HepG2 (cell line): ENCODE results near the gene ACSM3. TPM values are rescaled to one million over a fixed set of nuclear protein-coding genes. Genes with fewer than 3 reads are reported as not detected.

Experiments used
- BRD4 ChIP-seq: sonication (generic); formaldehyde crosslinking; IDR thresholded peaks from 2 replicates; pipeline ENCODE4 v1.4.0; 2020; ENCODE audit warnings: missing genetic modification reagents
- CHD2 ChIP-seq: IDR thresholded peaks from 2 replicates; pipeline ENCODE4 v1.6.1; 2011; ENCODE audit warnings: low read depth, low read length, improper control_type of control experiment
- HDAC2 ChIP-seq: sonication (generic); formaldehyde crosslinking; IDR thresholded peaks from 2 replicates; pipeline ENCODE4 v1.4.0; 2020; ENCODE audit warnings: missing genetic modification reagents
- HNRNPL ChIP-seq: fragments of 200-400 bp; formaldehyde crosslinking; IDR thresholded peaks from 2 replicates; pipeline ENCODE4 v1.6.1; 2017; ENCODE audit warnings: mild to moderate bottlenecking, low read depth, low read length
- HNRNPUL1 ChIP-seq: fragments of 200-400 bp; formaldehyde crosslinking; IDR thresholded peaks from 2 replicates; pipeline ENCODE4 v1.6.1; 2017; ENCODE audit warnings: low read depth, mild to moderate bottlenecking, low read length, moderate library complexity
- KDM2A ChIP-seq: sonication (generic); formaldehyde crosslinking; IDR thresholded peaks from 2 replicates; pipeline ENCODE4 v1.4.0; 2020; ENCODE audit warnings: low read depth, missing genetic modification reagents, borderline replicate concordance
- MTA1 ChIP-seq: sonication (generic); formaldehyde crosslinking; IDR thresholded peaks from 2 replicates; pipeline ENCODE4 v1.4.0; 2020; ENCODE audit warnings: missing genetic modification reagents, mild to moderate bottlenecking, borderline replicate concordance
- NKX3-1 ChIP-seq: sonication (generic); formaldehyde crosslinking; IDR thresholded peaks from 2 replicates; pipeline ENCODE4 v1.5.0; 2020; ENCODE audit warnings: missing genetic modification reagents
- REL ChIP-seq: sonication (generic); formaldehyde crosslinking; conservative IDR thresholded peaks from 2 replicates; pipeline ENCODE4 v1.8.0; 2022; ENCODE audit warnings: mild to moderate bottlenecking, missing genetic modification reagents, moderate library complexity
- SIN3A ChIP-seq: IDR thresholded peaks from 2 replicates; pipeline ENCODE4 v1.6.1; 2011; ENCODE audit warnings: low read depth, mild to moderate bottlenecking, control low read depth, low read length, borderline replicate concordance
- YEATS4 ChIP-seq: sonication (generic); formaldehyde crosslinking; IDR thresholded peaks from 2 replicates; pipeline ENCODE4 v1.4.0; 2020; ENCODE audit warnings: missing genetic modification reagents, borderline replicate concordance
- ZBTB38 ChIP-seq: sonication (generic); formaldehyde crosslinking; IDR thresholded peaks from 2 replicates; pipeline ENCODE4 v1.5.1; 2020; ENCODE audit warnings: mild to moderate bottlenecking, missing genetic modification reagents
- ZNF331 ChIP-seq: sonication (generic); formaldehyde crosslinking; IDR thresholded peaks from 2 replicates; pipeline ENCODE4 v1.4.0; 2020; ENCODE audit warnings: missing genetic modification reagents
- ZNF337 ChIP-seq: sonication (generic); formaldehyde crosslinking; IDR thresholded peaks from 2 replicates; pipeline ENCODE4 v1.5.1; 2020; ENCODE audit warnings: missing genetic modification reagents, low read depth, mild to moderate bottlenecking, borderline replicate concordance
- ZNF501 ChIP-seq: sonication (generic); formaldehyde crosslinking; IDR thresholded peaks from 2 replicates; pipeline ENCODE4 v1.5.1; 2020; ENCODE audit warnings: mild to moderate bottlenecking, moderate library complexity, missing genetic modification reagents
- ZNF563 ChIP-seq: sonication (generic); formaldehyde crosslinking; IDR thresholded peaks from 2 replicates; pipeline ENCODE4 v1.8.0; 2022; ENCODE audit warnings: mild to moderate bottlenecking, moderate library complexity, missing genetic modification reagents
- ZNF678 ChIP-seq: sonication (generic); formaldehyde crosslinking; IDR thresholded peaks from 2 replicates; pipeline ENCODE4 v1.4.0; 2020; ENCODE audit warnings: mild to moderate bottlenecking, missing genetic modification reagents
- polyA plus RNA-seq, 8 experiments: library from polyadenylated mRNA; depleted of rRNA in 3 of 8; stranded (reverse) in 7 of 8; unstranded in 1 of 8; fragments of >200 nt; fragmentation: Illumina TruSeq in 4 of 8; extraction: Trizol in 4 of 8; gene quantifications; 2 replicates each; pipeline versions ENCODE4 v1.2.1 to v1.2.3, GENCODE V29; 2011 to 2016; ENCODE audit warnings: low read depth in 4 of 8, missing spikeins in 1 of 8, mixed read lengths in 1 of 8; ENCODE audit not compliant: insufficient read depth in 1 of 8
- total RNA-seq, 5 experiments: library from RNA; depleted of rRNA; stranded (reverse); fragments of >200 nt; fragmentation: Illumina TruSeq; extraction: Trizol; gene quantifications; 2 replicates each; pipeline ENCODE4 v1.2.3, GENCODE V29; 2016; ENCODE audit warnings: low read depth in 1 of 5
- TF ChIP-seq, protein P1 (sequence below): IDR thresholded peaks from 2 replicates; pipeline ENCODE4 v1.6.1; 2016; ENCODE audit warnings: low read depth
- TF ChIP-seq, protein P2 (sequence below): sonication (generic); formaldehyde crosslinking; IDR thresholded peaks from 2 replicates; pipeline ENCODE4 v1.5.1; 2020; ENCODE audit warnings: missing genetic modification reagents, mild to moderate bottlenecking, borderline replicate concordance
- TF ChIP-seq, protein P3 (sequence below): sonication (generic); formaldehyde crosslinking; IDR thresholded peaks from 2 replicates; pipeline ENCODE4 v1.9.0; 2021; ENCODE audit warnings: missing genetic modification reagents, borderline replicate concordance
- TF ChIP-seq, protein P4 (sequence below): IDR thresholded peaks from 2 replicates; pipeline ENCODE4 v1.6.1; 2016
- TF ChIP-seq, protein P5 (sequence below): sonication (generic); formaldehyde crosslinking; IDR thresholded peaks from 2 replicates; pipeline ENCODE4 v1.5.0; 2020; ENCODE audit warnings: mild to moderate bottlenecking, missing genetic modification reagents

Gene ACSM3
- total and polyA plus RNA-seq, 2 of the 13 experiments (the other 11 are each of a cell fraction or from before 2014, with no cell fraction given) = 74.0 to 108 TPM

DNA sequence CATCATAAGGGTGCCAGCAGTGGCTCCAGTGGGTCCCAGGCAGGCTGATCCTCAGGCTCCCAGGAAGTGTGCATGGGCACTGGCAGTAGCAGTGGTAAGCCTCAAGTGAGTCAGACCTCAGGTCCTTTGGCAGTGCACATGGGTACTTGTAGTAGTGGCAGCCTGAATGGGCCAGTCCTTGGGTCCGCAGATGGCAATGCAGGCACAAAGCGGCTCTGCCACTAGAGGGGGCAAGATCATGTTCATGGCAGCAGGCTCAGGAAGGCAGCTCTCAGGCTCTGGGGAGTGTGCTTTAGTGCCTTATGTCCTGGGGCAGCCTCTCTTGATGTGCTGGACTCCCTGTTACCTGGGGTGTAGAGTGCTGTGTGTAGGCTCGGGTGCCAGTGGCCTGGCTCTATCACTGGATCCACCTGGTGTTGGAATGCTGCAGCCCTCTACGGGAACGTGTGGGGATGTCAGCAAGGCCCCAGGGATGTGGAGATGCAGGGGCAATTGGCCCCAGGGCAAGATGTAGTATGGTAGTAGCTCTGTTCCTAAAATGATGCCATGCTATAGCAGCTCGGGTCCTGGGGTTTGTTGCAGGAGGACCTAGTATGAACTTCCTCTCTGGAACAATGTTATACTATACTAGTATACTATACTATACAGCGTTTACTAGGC is 11.0 kb downstream of the ACSM3 start (continued):
- TF ChIP-seq, protein P1, sequence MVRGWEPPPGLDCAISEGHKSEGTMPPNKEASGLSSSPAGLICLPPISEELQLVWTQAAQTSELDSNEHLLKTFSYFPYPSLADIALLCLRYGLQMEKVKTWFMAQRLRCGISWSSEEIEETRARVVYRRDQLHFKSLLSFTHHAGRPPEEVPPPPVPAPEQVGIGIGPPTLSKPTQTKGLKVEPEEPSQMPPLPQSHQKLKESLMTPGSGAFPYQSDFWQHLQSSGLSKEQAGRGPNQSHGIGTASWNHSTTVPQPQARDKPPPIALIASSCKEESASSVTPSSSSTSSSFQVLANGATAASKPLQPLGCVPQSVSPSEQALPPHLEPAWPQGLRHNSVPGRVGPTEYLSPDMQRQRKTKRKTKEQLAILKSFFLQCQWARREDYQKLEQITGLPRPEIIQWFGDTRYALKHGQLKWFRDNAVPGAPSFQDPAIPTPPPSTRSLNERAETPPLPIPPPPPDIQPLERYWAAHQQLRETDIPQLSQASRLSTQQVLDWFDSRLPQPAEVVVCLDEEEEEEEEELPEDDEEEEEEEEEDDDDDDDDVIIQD (CRISPR knock-in tag) = no peak
- no peak for TF ChIP-seq HNRNPUL1
- no peak for TF ChIP-seq ZNF331
- TF ChIP-seq HNRNPL = peak; percentile 67; the same call in 1 of the 2 replicates
- no peak for TF ChIP-seq YEATS4
- no peak for TF ChIP-seq ZNF678
- TF ChIP-seq NKX3-1 (CRISPR knock-in tag) = no peak
- TF ChIP-seq, protein P2, sequence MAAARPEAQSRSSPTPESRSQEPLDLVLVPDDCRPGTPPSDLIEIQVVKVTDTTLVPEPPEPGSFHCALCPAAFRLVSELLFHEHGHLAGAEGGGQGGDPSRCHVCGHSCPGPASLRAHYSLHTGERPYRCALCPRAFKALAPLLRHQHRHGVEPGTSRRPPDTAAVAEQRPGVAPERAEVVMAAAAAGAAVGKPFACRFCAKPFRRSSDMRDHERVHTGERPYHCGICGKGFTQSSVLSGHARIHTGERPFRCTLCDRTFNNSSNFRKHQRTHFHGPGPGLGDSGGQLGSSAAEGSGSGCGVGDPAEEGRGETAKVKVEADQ = 0 out of 2 replicates have a peak, but pooled peaks have one; percentile 61
- TF ChIP-seq MTA1 (CRISPR knock-in tag) = 0 out of 2 replicates have a peak, but pooled peaks have one; percentile 26
- no peak for TF ChIP-seq ZNF563 (CRISPR knock-in tag)
- peak; percentile 55; the same call in 1 of the 2 replicates for TF ChIP-seq KDM2A (CRISPR knock-in tag)
- no peak for TF ChIP-seq ZBTB38 (CRISPR knock-in tag)
- 0 out of 2 replicates have a peak, but pooled peaks have one; percentile 18 for TF ChIP-seq HDAC2 (CRISPR knock-in tag)
- TF ChIP-seq, protein P3, sequence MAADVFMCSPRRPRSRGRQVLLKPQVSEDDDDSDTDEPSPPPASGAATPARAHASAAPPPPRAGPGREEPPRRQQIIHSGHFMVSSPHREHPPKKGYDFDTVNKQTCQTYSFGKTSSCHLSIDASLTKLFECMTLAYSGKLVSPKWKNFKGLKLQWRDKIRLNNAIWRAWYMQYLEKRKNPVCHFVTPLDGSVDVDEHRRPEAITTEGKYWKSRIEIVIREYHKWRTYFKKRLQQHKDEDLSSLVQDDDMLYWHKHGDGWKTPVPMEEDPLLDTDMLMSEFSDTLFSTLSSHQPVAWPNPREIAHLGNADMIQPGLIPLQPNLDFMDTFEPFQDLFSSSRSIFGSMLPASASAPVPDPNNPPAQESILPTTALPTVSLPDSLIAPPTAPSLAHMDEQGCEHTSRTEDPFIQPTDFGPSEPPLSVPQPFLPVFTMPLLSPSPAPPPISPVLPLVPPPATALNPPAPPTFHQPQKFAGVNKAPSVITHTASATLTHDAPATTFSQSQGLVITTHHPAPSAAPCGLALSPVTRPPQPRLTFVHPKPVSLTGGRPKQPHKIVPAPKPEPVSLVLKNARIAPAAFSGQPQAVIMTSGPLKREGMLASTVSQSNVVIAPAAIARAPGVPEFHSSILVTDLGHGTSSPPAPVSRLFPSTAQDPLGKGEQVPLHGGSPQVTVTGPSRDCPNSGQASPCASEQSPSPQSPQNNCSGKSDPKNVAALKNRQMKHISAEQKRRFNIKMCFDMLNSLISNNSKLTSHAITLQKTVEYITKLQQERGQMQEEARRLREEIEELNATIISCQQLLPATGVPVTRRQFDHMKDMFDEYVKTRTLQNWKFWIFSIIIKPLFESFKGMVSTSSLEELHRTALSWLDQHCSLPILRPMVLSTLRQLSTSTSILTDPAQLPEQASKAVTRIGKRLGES (CRISPR knock-in tag) = no peak
- no peak for TF ChIP-seq CHD2
- TF ChIP-seq BRD4 (CRISPR knock-in tag) = no peak
- peak; percentile 48; the same call in 1 of the 2 replicates for TF ChIP-seq ZNF337
- TF ChIP-seq, protein P4, sequence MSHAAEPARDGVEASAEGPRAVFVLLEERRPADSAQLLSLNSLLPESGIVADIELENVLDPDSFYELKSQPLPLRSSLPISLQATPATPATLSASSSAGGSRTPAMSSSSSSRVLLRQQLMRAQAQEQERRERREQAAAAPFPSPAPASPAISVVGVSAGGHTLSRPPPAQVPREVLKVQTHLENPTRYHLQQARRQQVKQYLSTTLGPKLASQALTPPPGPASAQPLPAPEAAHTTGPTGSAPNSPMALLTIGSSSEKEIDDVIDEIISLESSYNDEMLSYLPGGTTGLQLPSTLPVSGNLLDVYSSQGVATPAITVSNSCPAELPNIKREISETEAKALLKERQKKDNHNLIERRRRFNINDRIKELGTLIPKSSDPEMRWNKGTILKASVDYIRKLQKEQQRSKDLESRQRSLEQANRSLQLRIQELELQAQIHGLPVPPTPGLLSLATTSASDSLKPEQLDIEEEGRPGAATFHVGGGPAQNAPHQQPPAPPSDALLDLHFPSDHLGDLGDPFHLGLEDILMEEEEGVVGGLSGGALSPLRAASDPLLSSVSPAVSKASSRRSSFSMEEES (CRISPR knock-in tag) = no peak
- no peak for TF ChIP-seq REL (CRISPR knock-in tag)
- TF ChIP-seq, protein P5, sequence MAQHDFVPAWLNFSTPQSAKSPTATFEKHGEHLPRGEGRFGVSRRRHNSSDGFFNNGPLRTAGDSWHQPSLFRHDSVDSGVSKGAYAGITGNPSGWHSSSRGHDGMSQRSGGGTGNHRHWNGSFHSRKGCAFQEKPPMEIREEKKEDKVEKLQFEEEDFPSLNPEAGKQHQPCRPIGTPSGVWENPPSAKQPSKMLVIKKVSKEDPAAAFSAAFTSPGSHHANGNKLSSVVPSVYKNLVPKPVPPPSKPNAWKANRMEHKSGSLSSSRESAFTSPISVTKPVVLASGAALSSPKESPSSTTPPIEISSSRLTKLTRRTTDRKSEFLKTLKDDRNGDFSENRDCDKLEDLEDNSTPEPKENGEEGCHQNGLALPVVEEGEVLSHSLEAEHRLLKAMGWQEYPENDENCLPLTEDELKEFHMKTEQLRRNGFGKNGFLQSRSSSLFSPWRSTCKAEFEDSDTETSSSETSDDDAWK = no peak
- TF ChIP-seq ZNF501 (CRISPR knock-in tag) = peak; percentile 16; the same call in 1 of the 2 replicates
- TF ChIP-seq SIN3A = no peak
